Astrocyte (in vitro differentiated cells and primary cell): Measurements from ENCODE around the gene KIAA1671.

Experiments
- CTCF ChIP-seq: IDR thresholded peaks from 2 replicates; pipeline ENCODE4 v1.5.1; 2011; ENCODE audit warnings: low read depth, mild to moderate bottlenecking, inconsistent platforms, low read length, moderate library complexity; ENCODE audit not compliant: insufficient read depth
- EZH2 ChIP-seq: IDR thresholded peaks from 2 replicates; pipeline ENCODE4 v1.6.1; 2012; ENCODE audit warnings: mild to moderate bottlenecking, low read length, inconsistent platforms; ENCODE audit not compliant: insufficient read depth

DNA sequence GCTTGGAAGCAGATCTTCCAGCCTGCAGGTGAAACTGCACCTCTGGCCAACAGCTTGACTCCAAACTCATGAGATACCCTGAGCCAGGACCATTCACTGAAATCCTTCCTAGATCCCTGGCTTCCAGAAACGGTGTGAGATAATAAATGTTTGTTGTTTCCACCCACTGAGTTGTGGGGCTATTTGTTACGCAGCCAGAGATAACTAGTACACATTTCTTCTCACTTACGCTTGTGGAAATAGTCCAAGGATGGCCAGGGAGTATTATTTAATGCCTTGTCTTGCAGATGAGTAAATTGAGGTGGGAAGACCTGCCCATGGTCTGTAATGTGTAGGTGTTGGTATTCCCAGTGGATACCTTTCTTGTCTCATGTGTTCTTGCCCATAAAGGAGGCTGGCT is 171.2 kb downstream of the KIAA1671 start:
- no peak for TF ChIP-seq EZH2
- no peak for TF ChIP-seq CTCF
